Measurements from ENCODE around the gene CCDC12.

GRCh38 chr3:46979958-46980497 is 3.5 kb upstream of the CCDC12 start:
- TF ChIP-seq PATZ1 (CRISPR knock-in tag; IDR thresholded peaks at IDR 0.05; ENCODE audit: borderline replicate concordance) (no peak), PPARA (CRISPR knock-in tag; IDR thresholded peaks at IDR 0.05; ENCODE audit: borderline replicate concordance) (no peak), ISL1 (CRISPR knock-in tag; IDR thresholded peaks at IDR 0.05) (no peak), CSRNP3 (CRISPR knock-in tag; IDR thresholded peaks at IDR 0.05) (no peak), ARNTL (CRISPR knock-in tag; IDR thresholded peaks at IDR 0.05; ENCODE audit: borderline replicate concordance, low read depth) (no peak), CREB5 (CRISPR knock-in tag; IDR thresholded peaks at IDR 0.05; ENCODE audit: low read depth) (no peak), CSDC2 (CRISPR knock-in tag; IDR thresholded peaks at IDR 0.05) (no peak), ESRRG (CRISPR knock-in tag; IDR thresholded peaks at IDR 0.05) (no peak)

All from SK-N-SH treated with all-trans-retinoic acid at 6 μM for 48 hours (cell line).